GM23248 (cell line): ENCODE measurements around the gene SOBP. TPM values are rescaled to one million over a fixed set of nuclear protein-coding genes. Genes with fewer than 3 reads are reported as not detected.

Experiments
- DNase-seq: peaks from one replicate; pipeline ENCODE4 v3.0.0-alpha.2; 2015
- H2AFZ ChIP-seq: fragments of 200-600 bp; sonication (generic); 2 replicates; pipeline ENCODE4 v1.6.1; 2016; ENCODE audit warnings: antibody characterized with exemption
- H3F3A ChIP-seq: fragments of 200-600 bp; sonication (generic); 2 replicates; pipeline ENCODE4 v1.6.1; 2016; ENCODE audit warnings: mild to moderate bottlenecking, antibody characterized with exemption, mixed run types; ENCODE audit not compliant: insufficient read depth
- H3K27ac ChIP-seq: fragments of 200-600 bp; sonication (generic); 2 replicates; pipeline ENCODE4 v1.5.1; 2016; ENCODE audit warnings: mild to moderate bottlenecking
- H3K27me3 ChIP-seq: fragments of 200-600 bp; sonication (generic); replicated peaks from 2 replicates; pipeline ENCODE4 v1.6.1; 2016; ENCODE audit warnings: mild to moderate bottlenecking; ENCODE audit not compliant: insufficient read depth
- H3K36me3 ChIP-seq: fragments of 200-600 bp; sonication (generic); 2 replicates; pipeline ENCODE4 v1.6.1; 2016; ENCODE audit warnings: low read depth, mild to moderate bottlenecking
- H3K4me1 ChIP-seq: fragments of 200-600 bp; sonication (generic); 2 replicates; pipeline ENCODE4 v1.6.1; 2016; ENCODE audit warnings: mild to moderate bottlenecking; ENCODE audit not compliant: insufficient read depth
- H3K4me2 ChIP-seq: fragments of 200-600 bp; sonication (generic); one replicate; pipeline ENCODE4 v1.6.1; 2016; ENCODE audit warnings: mild to moderate bottlenecking; ENCODE audit not compliant: unreplicated experiment
- H3K4me3 ChIP-seq: fragments of 200-600 bp; sonication (generic); 2 replicates; pipeline ENCODE4 v1.5.1; 2016; ENCODE audit warnings: mild to moderate bottlenecking
- H3K79me2 ChIP-seq: fragments of 200-600 bp; sonication (generic); 2 replicates; pipeline ENCODE4 v1.6.1; 2016; ENCODE audit warnings: mild to moderate bottlenecking; ENCODE audit not compliant: insufficient read depth
- H3K9ac ChIP-seq: fragments of 200-600 bp; sonication (generic); 2 replicates; pipeline ENCODE4 v1.6.1; 2016; ENCODE audit warnings: mild to moderate bottlenecking
- H3K9me2 ChIP-seq: fragments of 200-600 bp; sonication (generic); 2 replicates; pipeline ENCODE4 v1.6.1; 2016; ENCODE audit warnings: mixed run types, mild to moderate bottlenecking, moderate library complexity; ENCODE audit not compliant: insufficient read depth
- H3K9me3 ChIP-seq: fragments of 200-600 bp; sonication (generic); one replicate; pipeline ENCODE4 v1.6.1; 2017; ENCODE audit warnings: low read depth
- H4K20me1 ChIP-seq: fragments of 200-600 bp; sonication (generic); 2 replicates; pipeline ENCODE4 v1.6.0; 2016; ENCODE audit not compliant: insufficient read depth
- EZH2 ChIP-seq: fragments of 200-600 bp; sonication (generic); IDR thresholded peaks from 2 replicates; pipeline ENCODE4 v1.6.1; 2018; ENCODE audit warnings: antibody characterized with exemption, mild to moderate bottlenecking; ENCODE audit not compliant: insufficient read depth, poor library complexity, severe bottlenecking
- EZH2phosphoT487 ChIP-seq: fragments of 200-600 bp; sonication (generic); IDR thresholded peaks from 2 replicates; pipeline ENCODE4 v1.6.1; 2018; ENCODE audit warnings: antibody characterized with exemption, moderate library complexity, mild to moderate bottlenecking, low read depth; ENCODE audit not compliant: insufficient read depth
- WGBS, 2 experiments: methylation state at CpG; one replicate each; pipeline ENCODE4 v1.1.6; 2015 to 2017; ENCODE audit warnings: low lambda C conversion rate in 2 of 2, low coverage in 1 of 2; ENCODE audit errors: missing lambda C conversion rate in 2 of 2; 5-methylcytosine and 5-hydroxymethylcytosine counted together
- in situ Hi-C: fragments of 300-500 bp; cut with MboI; formaldehyde crosslinking; loops from 2 replicates; pipeline ENCODE4 v1.15.0; 2020
- polyA plus RNA-seq: library from polyadenylated mRNA; unstranded; fragments of >200 nt; fragmentation: Nextera tagmentation; extraction: Ambion mirVana; gene quantifications from 2 replicates; pipeline ENCODE4 v1.2.1, GENCODE V29; 2016
- total RNA-seq: library from RNA; depleted of rRNA; stranded (reverse); fragments of >200 nt; shearing (Covaris generic); gene quantifications from 2 replicates; pipeline ENCODE4 v1.2.3, GENCODE V29; 2014

The SOBP gene
- total and polyA plus RNA-seq, 2 experiments from 2014 or later = 0.38 to 0.97 TPM

DNA sequence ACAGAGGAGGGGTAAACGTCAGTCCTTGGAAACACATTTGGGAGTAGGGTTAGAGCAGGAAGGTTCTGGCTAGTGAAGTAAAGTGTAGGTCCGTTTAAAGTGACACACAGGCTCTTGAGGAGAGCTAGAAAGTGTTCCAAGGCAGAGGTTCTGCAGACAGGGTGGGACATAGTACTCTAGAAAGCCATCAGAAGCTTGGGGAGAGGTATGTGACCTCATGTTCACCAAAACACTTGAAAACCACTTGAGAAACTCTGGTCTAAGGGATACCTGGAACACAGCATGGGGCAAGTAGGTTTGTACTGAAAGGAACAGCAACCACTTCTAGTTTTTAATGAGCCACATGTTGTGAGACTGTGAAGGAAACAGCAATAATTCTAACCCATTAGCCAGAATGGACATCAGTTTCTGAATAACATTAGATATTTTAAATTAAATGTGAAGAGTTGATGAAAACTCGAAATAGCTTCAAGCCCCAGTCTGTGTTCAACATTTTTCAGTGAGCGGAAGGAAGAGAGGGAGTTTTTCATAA is 49.0 kb downstream of the SOBP start:
- Histone ChIP-seq H3K27me3 (no peaks in the 10 kb centered on the region), H3K4me2 (no peak overlapping the region), H3K9me2 (0 out of 2 replicates have a peak, but pooled peaks cover 4% of the 10 kb centered on the region), H3F3A (no peaks in the 10 kb centered on the region), H4K20me1 (no peaks in the 10 kb centered on the region), H3K27ac (no peak overlapping the region), H3K79me2 (no peaks in the 10 kb centered on the region), H3K9ac (no peak overlapping the region), H3K4me3 (no peak overlapping the region), H2AFZ (no peak overlapping the region), H3K36me3 (no peaks in the 10 kb centered on the region), H3K4me1 (no peaks in the 10 kb centered on the region), H3K9me3 (no peaks in the 10 kb centered on the region)
- in situ Hi-C loops = no loop called here
- WGBS, 2 experiments = 84 to 89% methylated on average over 4 of the region's 4 CpGs
- TF ChIP-seq EZH2 (no peak), EZH2phosphoT487 (no peak)
- DNase-seq = no peak

DNA sequence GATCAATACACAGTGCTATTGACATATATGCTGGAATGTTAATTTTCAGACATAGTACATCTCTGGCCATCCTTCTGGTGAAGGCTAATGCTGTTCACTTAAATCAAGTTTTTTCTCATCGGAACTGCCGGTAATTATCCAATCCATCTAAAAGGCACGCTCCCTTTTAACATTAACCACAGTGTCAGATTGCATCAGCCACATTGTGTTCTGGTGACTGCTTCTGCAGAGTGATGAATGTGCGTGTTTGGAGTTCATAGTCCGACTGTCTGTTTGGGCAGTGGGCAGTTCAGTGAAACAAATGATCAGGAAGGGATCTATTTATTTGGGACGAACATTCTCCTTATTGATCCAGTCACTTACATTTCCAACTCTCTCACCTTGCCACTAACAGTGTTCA is 49.5 kb downstream of the SOBP start:
- Histone ChIP-seq H3K9ac (no peak overlapping the region), H3K9me3 (no peaks in the 10 kb centered on the region), H4K20me1 (no peaks in the 10 kb centered on the region), H3K4me2 (no peak overlapping the region), H3K9me2 (0 out of 2 replicates have a peak, but pooled peaks cover 4% of the 10 kb centered on the region), H3K79me2 (no peaks in the 10 kb centered on the region), H3F3A (no peaks in the 10 kb centered on the region), H2AFZ (no peak overlapping the region), H3K27ac (no peak overlapping the region), H3K4me3 (no peak overlapping the region), H3K4me1 (no peaks in the 10 kb centered on the region), H3K36me3 (no peaks in the 10 kb centered on the region), H3K27me3 (no peaks in the 10 kb centered on the region)
- in situ Hi-C loops = no loop called here
- WGBS, 2 experiments = 97 to 99% methylated on average over 6 of the region's 6 CpGs
- DNase-seq = no peak
- TF ChIP-seq EZH2phosphoT487 (no peak), EZH2 (no peak)

DNA sequence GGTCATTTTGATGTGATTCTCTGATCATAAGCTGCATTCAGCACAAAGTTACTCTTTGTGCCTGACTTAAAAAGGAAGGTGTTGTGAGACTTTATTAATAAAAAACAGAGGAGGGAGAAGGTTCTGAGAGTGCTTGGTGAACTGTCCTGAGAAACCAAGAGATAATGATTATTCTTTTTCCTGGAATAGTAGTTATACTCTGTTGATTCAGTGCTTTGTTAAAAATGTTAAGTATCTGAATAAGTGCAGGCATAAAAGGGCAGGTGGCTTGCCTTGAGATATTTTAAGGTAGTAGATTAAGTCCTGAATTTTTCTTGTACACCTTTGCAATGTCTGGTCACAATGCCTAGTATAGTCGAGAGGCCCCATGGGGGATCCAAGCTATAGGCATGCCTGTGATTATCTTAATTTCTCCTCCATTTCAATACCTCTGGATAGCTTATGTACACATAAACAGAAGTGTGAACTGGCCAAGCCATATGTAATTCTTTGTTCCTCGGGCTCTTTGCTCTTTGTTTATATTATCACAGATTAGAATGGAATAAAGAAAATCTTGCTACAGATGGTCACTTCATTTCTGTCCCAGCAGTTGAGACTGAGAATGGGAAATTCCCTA is 50.0 kb downstream of the SOBP start:
- Histone ChIP-seq H3K27me3 (no peaks in the 10 kb centered on the region), H2AFZ (no peak overlapping the region), H3K4me2 (no peak overlapping the region), H3K79me2 (no peaks in the 10 kb centered on the region), H3K9me2 (0 out of 2 replicates have a peak, but pooled peaks cover 4% of the 10 kb centered on the region), H3K36me3 (no peaks in the 10 kb centered on the region), H3K9ac (no peak overlapping the region), H4K20me1 (no peaks in the 10 kb centered on the region), H3F3A (no peaks in the 10 kb centered on the region), H3K4me3 (no peak overlapping the region), H3K4me1 (no peaks in the 10 kb centered on the region), H3K9me3 (no peaks in the 10 kb centered on the region), H3K27ac (no peak overlapping the region)
- no peak for DNase-seq
- WGBS, 2 experiments = 56 to 77% methylated on average over 2 of the region's 2 CpGs
- in situ Hi-C loops = no loop called here
- TF ChIP-seq EZH2phosphoT487 (no peak), EZH2 (no peak)

DNA sequence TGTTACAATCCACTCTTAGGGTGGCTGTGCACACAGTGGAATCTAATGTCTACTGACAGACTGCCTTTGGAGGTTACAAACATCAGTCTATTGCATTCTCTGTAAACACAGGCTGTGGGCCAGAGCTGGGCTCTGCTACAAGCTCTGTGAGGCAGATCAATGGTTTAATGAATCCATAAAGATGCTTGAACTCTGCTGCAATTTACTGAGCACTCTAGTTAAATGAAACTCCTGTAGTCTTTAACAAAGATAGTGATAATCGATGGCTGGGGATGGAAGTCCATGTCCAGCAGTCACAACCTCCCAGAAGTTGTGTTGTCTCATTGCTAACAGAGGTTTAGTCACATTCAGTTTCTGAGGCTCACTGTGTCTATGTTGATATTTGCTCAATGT is 50.5 kb downstream of the SOBP start:
- in situ Hi-C loops = no loop called here

More for the DNA sequence above, 50.5 kb downstream of the SOBP start:
- Histone ChIP-seq H2AFZ (no peak overlapping the region), H3K79me2 (no peaks in the 10 kb centered on the region), H3F3A (no peaks in the 10 kb centered on the region), H3K9ac (no peak overlapping the region), H3K4me2 (no peak overlapping the region), H3K9me3 (no peaks in the 10 kb centered on the region), H3K36me3 (no peaks in the 10 kb centered on the region), H3K27ac (no peak overlapping the region), H3K4me3 (no peak overlapping the region), H3K4me1 (no peaks in the 10 kb centered on the region), H3K9me2 (0 out of 2 replicates have a peak, but pooled peaks cover 4% of the 10 kb centered on the region), H3K27me3 (no peaks in the 10 kb centered on the region), H4K20me1 (no peaks in the 10 kb centered on the region)
- 90 to 92% methylated on average over 1 of the region's 1 CpG for WGBS, 2 experiments
- no peak for DNase-seq
- TF ChIP-seq EZH2 (no peak), EZH2phosphoT487 (no peak)
